Measurements from ENCODE around the gene RIC1.

GRCh38 chr9:5799314-5799713 is 170.4 kb downstream of the RIC1 start:
- TF ChIP-seq CTCF (IDR thresholded peaks at IDR 0.05 in 4 of 5, conservative IDR thresholded peaks at IDR 0.05 in 1 of 5) (no peak), POLR2A (IDR thresholded peaks at IDR 0.05) (no peak)
